Right lobe of liver (tissue), 4 donors: Measurements from ENCODE around the gene FER1L5.

ENCODE experiments used
- CTCF ChIP-seq, 4 donors: fragments of 200-600 bp in 3 of 4; fragments of 450-650 bp in 1 of 4; IDR thresholded peaks; one replicate each; pipeline versions ENCODE4 v1.5.1 to v1.8.0; 2016 to 2022; ENCODE audit warnings: antibody characterized with exemption in 4 of 4, mild to moderate bottlenecking in 2 of 4
- POLR2A ChIP-seq: fragments of 450-650 bp; IDR thresholded peaks from one replicate; pipeline ENCODE4 v1.6.1; 2017; ENCODE audit warnings: antibody characterized with exemption, mild to moderate bottlenecking
- donor health status: DM: no; HTN: no; CAD: no.
- donor health status: DM: no; HTN: no; CAD: no.
- donor health status: DM: no; HTN: yes; CAD: no.

- TF ChIP-seq CTCF (IDR thresholded peaks at IDR 0.05) (no peak), POLR2A (no peak)
These were observed 73.1 kb downstream of the FER1L5 start for GRCh38 chr2:96715658-96716057.
